HL-60 (cell line): ENCODE results near the gene FCMR.

Experiments used
- POLR2AphosphoS5 ChIP-seq: IDR thresholded peaks from 2 replicates; pipeline ENCODE4 v1.6.1; 2012; ENCODE audit warnings: low read depth
- SPI1 ChIP-seq: IDR thresholded peaks from 2 replicates; pipeline ENCODE4 v1.6.1; 2012; ENCODE audit warnings: low read depth, mild to moderate bottlenecking, borderline replicate concordance
- TF ChIP-seq, protein P1 (sequence below): IDR thresholded peaks from one replicate; pipeline ENCODE4 v1.5.1; 2011; ENCODE audit warnings: low read length, control low read depth, inconsistent platforms; ENCODE audit not compliant: insufficient read depth
- TF ChIP-seq, protein P2 (sequence below): IDR thresholded peaks from 2 replicates; pipeline ENCODE4 v1.6.1; 2012; ENCODE audit warnings: low read depth; ENCODE audit not compliant: insufficient replicate concordance

DNA sequence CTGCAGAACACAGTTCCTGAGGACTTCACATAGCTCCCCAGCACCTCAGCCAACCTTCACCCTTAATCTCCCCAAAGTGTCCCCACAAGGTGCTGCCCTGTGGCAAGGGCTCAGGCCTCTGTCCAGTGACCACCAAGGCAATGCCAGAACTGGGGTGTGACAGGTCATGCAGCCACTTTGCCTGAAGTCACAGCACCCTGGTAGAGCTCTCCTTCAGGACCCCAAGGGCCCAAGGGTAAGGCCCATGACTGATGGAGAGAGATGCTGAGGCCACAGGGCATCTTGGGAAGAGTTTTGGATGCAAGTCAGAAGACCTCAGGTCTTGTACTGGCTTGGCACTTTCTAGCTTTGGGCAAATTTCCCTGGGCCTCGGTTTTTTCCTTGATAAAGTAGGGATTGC lies 783 bp upstream of the FCMR start:
- TF ChIP-seq POLR2AphosphoS5 = no peak
- TF ChIP-seq, protein P1, sequence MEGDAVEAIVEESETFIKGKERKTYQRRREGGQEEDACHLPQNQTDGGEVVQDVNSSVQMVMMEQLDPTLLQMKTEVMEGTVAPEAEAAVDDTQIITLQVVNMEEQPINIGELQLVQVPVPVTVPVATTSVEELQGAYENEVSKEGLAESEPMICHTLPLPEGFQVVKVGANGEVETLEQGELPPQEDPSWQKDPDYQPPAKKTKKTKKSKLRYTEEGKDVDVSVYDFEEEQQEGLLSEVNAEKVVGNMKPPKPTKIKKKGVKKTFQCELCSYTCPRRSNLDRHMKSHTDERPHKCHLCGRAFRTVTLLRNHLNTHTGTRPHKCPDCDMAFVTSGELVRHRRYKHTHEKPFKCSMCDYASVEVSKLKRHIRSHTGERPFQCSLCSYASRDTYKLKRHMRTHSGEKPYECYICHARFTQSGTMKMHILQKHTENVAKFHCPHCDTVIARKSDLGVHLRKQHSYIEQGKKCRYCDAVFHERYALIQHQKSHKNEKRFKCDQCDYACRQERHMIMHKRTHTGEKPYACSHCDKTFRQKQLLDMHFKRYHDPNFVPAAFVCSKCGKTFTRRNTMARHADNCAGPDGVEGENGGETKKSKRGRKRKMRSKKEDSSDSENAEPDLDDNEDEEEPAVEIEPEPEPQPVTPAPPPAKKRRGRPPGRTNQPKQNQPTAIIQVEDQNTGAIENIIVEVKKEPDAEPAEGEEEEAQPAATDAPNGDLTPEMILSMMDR = no peak
- no peak for TF ChIP-seq SPI1
- TF ChIP-seq, protein P2, sequence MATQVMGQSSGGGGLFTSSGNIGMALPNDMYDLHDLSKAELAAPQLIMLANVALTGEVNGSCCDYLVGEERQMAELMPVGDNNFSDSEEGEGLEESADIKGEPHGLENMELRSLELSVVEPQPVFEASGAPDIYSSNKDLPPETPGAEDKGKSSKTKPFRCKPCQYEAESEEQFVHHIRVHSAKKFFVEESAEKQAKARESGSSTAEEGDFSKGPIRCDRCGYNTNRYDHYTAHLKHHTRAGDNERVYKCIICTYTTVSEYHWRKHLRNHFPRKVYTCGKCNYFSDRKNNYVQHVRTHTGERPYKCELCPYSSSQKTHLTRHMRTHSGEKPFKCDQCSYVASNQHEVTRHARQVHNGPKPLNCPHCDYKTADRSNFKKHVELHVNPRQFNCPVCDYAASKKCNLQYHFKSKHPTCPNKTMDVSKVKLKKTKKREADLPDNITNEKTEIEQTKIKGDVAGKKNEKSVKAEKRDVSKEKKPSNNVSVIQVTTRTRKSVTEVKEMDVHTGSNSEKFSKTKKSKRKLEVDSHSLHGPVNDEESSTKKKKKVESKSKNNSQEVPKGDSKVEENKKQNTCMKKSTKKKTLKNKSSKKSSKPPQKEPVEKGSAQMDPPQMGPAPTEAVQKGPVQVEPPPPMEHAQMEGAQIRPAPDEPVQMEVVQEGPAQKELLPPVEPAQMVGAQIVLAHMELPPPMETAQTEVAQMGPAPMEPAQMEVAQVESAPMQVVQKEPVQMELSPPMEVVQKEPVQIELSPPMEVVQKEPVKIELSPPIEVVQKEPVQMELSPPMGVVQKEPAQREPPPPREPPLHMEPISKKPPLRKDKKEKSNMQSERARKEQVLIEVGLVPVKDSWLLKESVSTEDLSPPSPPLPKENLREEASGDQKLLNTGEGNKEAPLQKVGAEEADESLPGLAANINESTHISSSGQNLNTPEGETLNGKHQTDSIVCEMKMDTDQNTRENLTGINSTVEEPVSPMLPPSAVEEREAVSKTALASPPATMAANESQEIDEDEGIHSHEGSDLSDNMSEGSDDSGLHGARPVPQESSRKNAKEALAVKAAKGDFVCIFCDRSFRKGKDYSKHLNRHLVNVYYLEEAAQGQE = no peak
